ENCODE results near the gene RIPOR1. TPM values are rescaled to one million over a fixed set of nuclear protein-coding genes. Genes with fewer than 3 reads are reported as not detected.

The RIPOR1 gene
- polyA plus RNA-seq, 1 donor (not counting 4 experiments of a cell fraction or from before 2014, with no cell fraction given) = 5.3 TPM

- Histone ChIP-seq H3K4me2 (ENCODE audit: control insufficient read depth, extremely low read depth, insufficient read depth, low read depth, low read length) (peak overlapping the region; percentile 82), H3K79me2 (ENCODE audit: control insufficient read depth, insufficient read depth, low read length) (peaks cover 2% of the 10 kb centered on the region)
- no peak for FAIRE-seq
Measured at GRCh38 chr16:67538666-67539101, 10.1 kb downstream of the RIPOR1 start.

GRCh38 chr16:67539271-67539670 lies 10.6 kb downstream of the RIPOR1 start:
- Histone ChIP-seq H3K4me2 (ENCODE audit: control insufficient read depth, extremely low read depth, insufficient read depth, low read depth, low read length) (no peak overlapping the region), H4K20me1 (ENCODE audit: control insufficient read depth, extremely low read depth, insufficient read depth, low read length) (peaks cover 14% of the 10 kb centered on the region), H3K4me1 (ENCODE audit: control insufficient read depth, extremely low read depth, insufficient read depth, low read length) (peaks cover 17% of the 10 kb centered on the region), H3K27me3 (ENCODE audit: control insufficient read depth, extremely low read depth, insufficient read depth, low read length) (no peaks in the 10 kb centered on the region), H3K9me3 (ENCODE audit: control insufficient read depth, low read depth, low read length) (no peaks in the 10 kb centered on the region), H3K9me1 (ENCODE audit: control insufficient read depth, extremely low read depth, insufficient read depth, low read length) (no peaks in the 10 kb centered on the region), H3K4me3 (ENCODE audit: control insufficient read depth in 2 of 3, extremely low read depth in 1 of 3, insufficient read depth in 2 of 3, low read depth in 1 of 3, low read length in 3 of 3) (no peak overlapping the region), H2AFZ (ENCODE audit: control insufficient read depth, low read length) (no peak overlapping the region), H3K79me2 (ENCODE audit: control insufficient read depth, insufficient read depth, low read length) (peaks cover 2% of the 10 kb centered on the region), H3K36me3 (ENCODE audit: control insufficient read depth in 2 of 2, extremely low read depth in 1 of 2, insufficient read depth in 2 of 2, low read length in 2 of 2) (peaks cover 22 to 25% of the 10 kb centered on the region in 2 experiments), H3K27ac (ENCODE audit: control insufficient read depth, insufficient read depth, low read length) (no peak overlapping the region), H3K9ac (ENCODE audit: control insufficient read depth, extremely low read depth, insufficient read depth, low read length) (no peak overlapping the region)
- no peak for FAIRE-seq
- dilution Hi-C loops (cut with MboI; ENCODE audit: extremely low pct_ligation_motif_present, low sequenced_read_pairs) = no loop called here
- DNase-seq (ENCODE audit: low read depth, low spot score) = no peak
- TF ChIP-seq CTCF (optimal IDR thresholded peaks at IDR 0.05 in 1 of 3, IDR thresholded peaks at IDR 0.05 in 1 of 3, conservative IDR thresholded peaks at IDR 0.05 in 1 of 3; ENCODE audit: extremely low read depth in 1 of 3, insufficient read depth in 2 of 3, low read length in 3 of 3) = no peak
- no peak for TF ChIP-seq EZH2 (IDR thresholded peaks at IDR 0.05; ENCODE audit: low read length)

More at GRCh38 chr16:67538666-67539101, 10.1 kb downstream of the RIPOR1 start:
- dilution Hi-C loops (cut with MboI; ENCODE audit: extremely low pct_ligation_motif_present, low sequenced_read_pairs) = no loop called here
- no peak for DNase-seq (ENCODE audit: low read depth, low spot score)
- TF ChIP-seq CTCF (optimal IDR thresholded peaks at IDR 0.05 in 1 of 3, IDR thresholded peaks at IDR 0.05 in 1 of 3, conservative IDR thresholded peaks at IDR 0.05 in 1 of 3; ENCODE audit: extremely low read depth in 1 of 3, insufficient read depth in 2 of 3, low read length in 3 of 3) = no peak
- no peak for TF ChIP-seq EZH2 (IDR thresholded peaks at IDR 0.05; ENCODE audit: low read length)
- Histone ChIP-seq H2AFZ (ENCODE audit: control insufficient read depth, low read length) (no peak overlapping the region), H3K27ac (ENCODE audit: control insufficient read depth, insufficient read depth, low read length) (no peak overlapping the region), H3K4me1 (ENCODE audit: control insufficient read depth, extremely low read depth, insufficient read depth, low read length) (peaks cover 13% of the 10 kb centered on the region), H4K20me1 (ENCODE audit: control insufficient read depth, extremely low read depth, insufficient read depth, low read length) (peaks cover 10% of the 10 kb centered on the region), H3K27me3 (ENCODE audit: control insufficient read depth, extremely low read depth, insufficient read depth, low read length) (no peaks in the 10 kb centered on the region), H3K9ac (ENCODE audit: control insufficient read depth, extremely low read depth, insufficient read depth, low read length) (peak overlapping the region; percentile 56), H3K9me3 (ENCODE audit: control insufficient read depth, low read depth, low read length) (no peaks in the 10 kb centered on the region), H3K4me3 (ENCODE audit: control insufficient read depth in 2 of 3, extremely low read depth in 1 of 3, insufficient read depth in 2 of 3, low read depth in 1 of 3, low read length in 3 of 3) (peak overlapping the region in 1 of 3 experiments; percentile 73), H3K36me3 (ENCODE audit: control insufficient read depth in 2 of 2, extremely low read depth in 1 of 2, insufficient read depth in 2 of 2, low read length in 2 of 2) (peaks cover 22 to 23% of the 10 kb centered on the region in 2 experiments), H3K9me1 (ENCODE audit: control insufficient read depth, extremely low read depth, insufficient read depth, low read length) (no peaks in the 10 kb centered on the region)
